Activated T-helper 1 cell treated with anti-CD3 and anti-CD28 coated beads, Interleukin-12 subunit alpha, Interleukin-12 subunit beta, Interleukin-2, Interleukin-4 antibody, amounts not matched to agents 30 ng/mL and 10 ng/mL and 1 ng/mL, durations not matched to agents 14 hours and 24 hours and 36 hours (primary cell): ENCODE data around the gene CLCN7. TPM values are rescaled to one million over a fixed set of nuclear protein-coding genes. Genes with fewer than 3 reads are reported as not detected.

Source experiments
- DNase-seq: peaks from one replicate; pipeline ENCODE4 v3.0.0; 2021; ENCODE audit warnings: low spot score
- H3K27ac Mint-ChIP-seq: one replicate; pipeline ENCODE4 v1.8.0; 2021; ENCODE audit warnings: mild to moderate bottlenecking, mixed read lengths
- H3K27me3 Mint-ChIP-seq: one replicate; pipeline ENCODE4 v1.8.0; 2022; ENCODE audit warnings: mild to moderate bottlenecking, moderate library complexity, mixed read lengths; ENCODE audit not compliant: insufficient read depth
- H3K36me3 Mint-ChIP-seq: one replicate; pipeline ENCODE4 v1.8.0; 2021; ENCODE audit warnings: low read depth, mixed read lengths
- H3K4me1 Mint-ChIP-seq: one replicate; pipeline ENCODE4 v1.8.0; 2021; ENCODE audit warnings: low read depth, mixed read lengths
- H3K4me3 Mint-ChIP-seq: one replicate; pipeline ENCODE4 v1.8.0; 2021; ENCODE audit warnings: mild to moderate bottlenecking, moderate library complexity, mixed read lengths
- H3K9me3 Mint-ChIP-seq: one replicate; pipeline ENCODE4 v1.8.0; 2021; ENCODE audit warnings: mixed read lengths
- intact Hi-C: fragments of 100-400 bp; cut with micrococcal nuclease; formaldehyde crosslinking; loops from one replicate; pipeline ENCODE4 v1.15.1; 2024
- total RNA-seq: library from RNA; stranded (reverse); gene quantifications from 2 replicates; pipeline ENCODE4 v1.2.3, GENCODE V29; 2022

Gene CLCN7
- total RNA-seq, 1 donor from 2014 or later: 68.7 TPM

- H3K27me3 Mint-ChIP-seq: no peaks in the 10 kb centered on the region
- no peaks in the 10 kb centered on the region for H3K9me3 Mint-ChIP-seq
- peak; percentile 58 for DNase-seq
- H3K4me3 Mint-ChIP-seq: peak overlapping the region; percentile 83
- peak overlapping the region; percentile 75 for H3K27ac Mint-ChIP-seq
- H3K4me1 Mint-ChIP-seq: no peaks in the 10 kb centered on the region
- intact Hi-C loops: loop anchor here (1.0 to 10.0 kb wide), 4 partner anchors 7 to 442 kb away; partner anchors contain the start of genes LMF1 and MAPK8IP3
- peaks cover 9% of the 10 kb centered on the region for H3K36me3 Mint-ChIP-seq
These were observed 60.9 kb downstream of the CLCN7 start for GRCh38 chr16:1413684-1414531.

DNA sequence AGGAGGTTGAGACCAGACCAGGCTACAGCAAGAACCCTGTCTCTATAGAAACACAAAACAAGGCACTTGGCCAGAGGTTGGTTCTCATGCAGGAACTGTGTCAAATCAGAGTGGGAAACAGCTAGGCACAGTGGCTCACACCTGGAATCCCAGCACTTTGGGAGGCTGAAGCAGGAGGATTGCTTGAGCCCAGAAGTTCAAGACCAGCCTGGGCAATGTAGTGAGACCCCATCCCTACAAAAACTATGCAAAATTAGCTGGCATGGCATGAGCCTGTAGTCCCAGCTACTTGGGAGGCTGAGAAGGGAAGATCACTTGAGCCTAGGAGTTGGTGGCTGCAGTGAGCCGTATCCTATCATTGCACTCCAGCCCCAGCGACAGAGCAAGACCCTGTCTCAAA lies 62.0 kb downstream of the CLCN7 start:
- no peaks in the 10 kb centered on the region for H3K9me3 Mint-ChIP-seq
- H3K27ac Mint-ChIP-seq: no peak overlapping the region
- H3K36me3 Mint-ChIP-seq: peaks cover 6% of the 10 kb centered on the region
- H3K4me1 Mint-ChIP-seq: no peaks in the 10 kb centered on the region
- intact Hi-C loops: loop anchor here (1.0 to 10.0 kb wide), 3 partner anchors 8 to 441 kb away; partner anchors contain the start of genes LMF1 and MAPK8IP3
- H3K4me3 Mint-ChIP-seq: peak overlapping the region; percentile 79
- no peaks in the 10 kb centered on the region for H3K27me3 Mint-ChIP-seq
- DNase-seq: no peak

DNA sequence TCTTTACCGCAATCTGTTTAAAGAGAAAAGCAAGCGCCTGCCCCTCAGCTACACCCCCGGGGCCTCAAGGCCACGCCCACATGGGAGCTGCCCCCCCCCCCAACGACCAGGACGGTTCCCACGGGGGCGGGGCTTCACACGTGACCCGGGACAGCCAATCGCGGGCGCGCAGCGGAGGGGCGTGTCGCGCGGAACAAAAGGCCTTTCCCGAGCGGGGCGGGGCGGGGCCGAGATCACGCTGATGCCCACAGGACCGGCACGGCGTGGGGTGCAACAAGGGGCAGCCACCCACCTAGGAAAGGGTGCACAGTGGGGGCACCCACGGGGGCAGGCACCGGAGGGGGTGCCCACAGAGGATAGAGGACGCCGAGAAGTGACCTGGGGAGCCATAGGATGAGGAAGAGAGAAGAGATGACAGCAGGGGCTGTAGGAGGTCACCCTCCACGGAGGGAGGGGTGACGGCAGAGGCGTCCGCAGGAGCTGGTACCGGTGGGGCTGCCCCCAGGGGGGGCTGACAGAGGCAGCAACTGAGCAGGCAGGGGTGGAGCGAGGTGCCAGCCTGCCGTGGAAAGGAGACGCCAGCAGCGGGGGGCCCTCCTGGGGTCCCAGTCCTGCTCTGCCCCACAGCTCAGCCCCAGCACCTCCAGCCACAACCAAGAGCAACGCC lies 66.5 kb downstream of the CLCN7 start:
- Mint-ChIP-seq H3K27me3 (no peaks in the 10 kb centered on the region), H3K4me3 (peak overlapping the region; percentile 75), H3K4me1 (peaks cover 5% of the 10 kb centered on the region), H3K9me3 (no peaks in the 10 kb centered on the region), H3K27ac (peak overlapping the region; percentile 18), H3K36me3 (peaks cover 8% of the 10 kb centered on the region)
- peak; percentile 92 for DNase-seq
- intact Hi-C loops: loop anchor here (2.0 kb wide), 3 partner anchors 30 to 66 kb away; partner anchors contain the start of gene CLCN7

DNA sequence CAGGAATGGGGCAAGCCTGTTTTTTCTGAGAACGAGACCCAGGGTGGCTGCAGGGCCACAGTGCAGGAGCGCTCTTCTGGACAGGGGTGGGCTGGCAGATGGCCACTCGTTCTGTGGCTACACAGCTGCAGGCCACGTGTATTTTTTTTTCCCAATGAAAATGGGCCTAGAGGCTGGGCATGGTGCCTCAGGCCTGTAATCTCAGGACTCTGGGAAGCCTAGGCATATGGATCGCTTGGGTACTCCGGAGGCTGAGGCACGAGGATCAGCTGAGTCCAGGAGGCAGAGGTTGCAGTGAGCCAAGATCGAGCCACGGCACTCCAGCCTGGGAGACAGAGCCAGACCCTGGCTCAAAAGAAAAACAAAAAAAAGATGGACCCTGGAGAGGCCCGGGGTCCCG lies 67.1 kb downstream of the CLCN7 start:
- Mint-ChIP-seq H3K27me3 (no peaks in the 10 kb centered on the region), H3K27ac (no peak overlapping the region), H3K4me3 (peak overlapping the region; percentile 64), H3K36me3 (peaks cover 9% of the 10 kb centered on the region), H3K4me1 (peaks cover 5% of the 10 kb centered on the region), H3K9me3 (no peaks in the 10 kb centered on the region)
- intact Hi-C loops: loop anchor here (2.0 kb wide), 3 partner anchors 29 to 67 kb away; partner anchors contain the start of gene CLCN7
- no peak for DNase-seq

DNA sequence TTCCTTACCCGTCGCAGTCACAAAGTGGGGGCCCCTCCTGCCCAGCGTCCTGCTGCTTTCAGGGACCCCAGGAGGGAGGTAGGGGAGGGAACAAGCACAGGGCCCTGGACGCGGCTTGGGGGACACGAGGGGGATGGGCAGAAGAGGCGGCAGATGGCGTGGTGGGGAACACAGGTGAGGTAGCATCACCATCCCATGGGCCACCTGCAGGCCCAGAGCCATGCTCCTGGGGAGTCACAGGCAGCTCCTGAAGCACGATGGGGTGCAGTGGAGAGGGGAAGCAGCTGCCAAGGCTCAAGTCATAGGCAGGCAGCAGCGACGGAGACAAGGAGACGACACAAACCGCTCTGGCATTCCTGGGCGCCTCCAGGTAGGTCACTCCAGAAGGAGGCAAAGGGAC lies 71.1 kb downstream of the CLCN7 start:
- H3K27me3 Mint-ChIP-seq: no peaks in the 10 kb centered on the region

DNA sequence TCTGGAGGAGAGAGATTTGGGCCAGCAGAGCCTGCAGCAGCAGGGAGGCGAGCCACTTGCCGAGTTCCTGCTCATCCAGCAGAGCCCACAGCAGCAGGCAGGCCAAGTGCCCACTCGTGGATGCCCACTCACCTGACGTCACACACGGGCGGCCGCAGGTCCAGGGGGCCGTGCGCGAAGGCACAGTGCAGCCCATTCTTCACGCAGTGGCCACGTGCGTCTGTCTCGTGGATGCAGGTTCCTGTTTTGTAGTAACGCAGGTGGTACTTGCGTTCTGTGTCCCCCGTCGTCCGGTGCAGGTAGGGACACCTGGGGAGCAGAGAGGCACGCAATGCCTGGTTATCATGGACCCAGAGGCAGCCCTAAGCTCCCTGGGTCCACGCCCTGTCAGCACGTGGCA lies 71.8 kb downstream of the CLCN7 start:
- Mint-ChIP-seq H3K36me3 (peaks cover 11% of the 10 kb centered on the region), H3K27ac (no peak overlapping the region), H3K4me3 (no peak overlapping the region), H3K9me3 (no peaks in the 10 kb centered on the region), H3K4me1 (peaks cover 5% of the 10 kb centered on the region), H3K27me3 (no peaks in the 10 kb centered on the region)
- intact Hi-C loops: no loop called here
- DNase-seq: no peak

More for the DNA sequence above, 71.1 kb downstream of the CLCN7 start:
- peaks cover 11% of the 10 kb centered on the region for H3K36me3 Mint-ChIP-seq
- H3K4me1 Mint-ChIP-seq: peaks cover 5% of the 10 kb centered on the region
- H3K4me3 Mint-ChIP-seq: no peak overlapping the region
- intact Hi-C loops: no loop called here
- no peak overlapping the region for H3K27ac Mint-ChIP-seq
- DNase-seq: no peak
- H3K9me3 Mint-ChIP-seq: no peaks in the 10 kb centered on the region

GRCh38 chr16:1401758-1402154 lies 73.1 kb downstream of the CLCN7 start:
- no peak for DNase-seq
- no peak overlapping the region for H3K27ac Mint-ChIP-seq
- H3K9me3 Mint-ChIP-seq: no peaks in the 10 kb centered on the region
- H3K27me3 Mint-ChIP-seq: no peaks in the 10 kb centered on the region
- no peak overlapping the region for H3K4me3 Mint-ChIP-seq
- intact Hi-C loops: no loop called here
- peaks cover under 1% of the 10 kb centered on the region for H3K4me1 Mint-ChIP-seq
- H3K36me3 Mint-ChIP-seq: peaks cover 11% of the 10 kb centered on the region

- no peaks in the 10 kb centered on the region for H3K27me3 Mint-ChIP-seq
- H3K27ac Mint-ChIP-seq: no peak overlapping the region
- peaks cover 11% of the 10 kb centered on the region for H3K36me3 Mint-ChIP-seq
- no peak for DNase-seq
- H3K4me3 Mint-ChIP-seq: no peak overlapping the region
- intact Hi-C loops: no loop called here
- H3K9me3 Mint-ChIP-seq: no peaks in the 10 kb centered on the region
- H3K4me1 Mint-ChIP-seq: no peaks in the 10 kb centered on the region
These were observed 73.6 kb downstream of the CLCN7 start for GRCh38 chr16:1401061-1401757.

- H3K36me3 Mint-ChIP-seq: peaks cover 11% of the 10 kb centered on the region
- H3K27ac Mint-ChIP-seq: no peak overlapping the region
- H3K4me3 Mint-ChIP-seq: no peak overlapping the region
- no peaks in the 10 kb centered on the region for H3K27me3 Mint-ChIP-seq
- intact Hi-C loops: no loop called here
- no peak for DNase-seq
- no peaks in the 10 kb centered on the region for H3K9me3 Mint-ChIP-seq
- no peaks in the 10 kb centered on the region for H3K4me1 Mint-ChIP-seq
These were observed 75.8 kb downstream of the CLCN7 start for GRCh38 chr16:1398826-1399581.

DNA sequence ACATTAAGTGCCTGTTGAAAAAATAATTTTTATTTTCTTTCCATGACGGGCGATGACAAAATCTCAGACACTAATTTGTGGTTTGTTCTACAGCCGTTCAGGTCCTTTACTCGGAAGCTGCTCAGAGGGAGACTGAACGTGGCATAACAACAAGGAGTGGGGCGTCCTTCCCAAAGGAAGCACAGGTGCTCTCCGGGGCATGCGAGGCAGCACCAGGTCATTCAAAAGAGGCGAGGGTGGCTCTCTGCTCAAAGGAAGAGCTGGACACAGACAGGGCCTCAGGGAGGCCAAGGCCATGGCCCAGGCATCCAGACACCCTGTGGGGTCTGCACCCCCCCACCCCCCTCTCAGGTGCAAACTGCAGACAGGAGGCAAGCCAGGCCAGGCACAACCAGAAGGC lies 76.5 kb downstream of the CLCN7 start:
- Mint-ChIP-seq H3K4me3 (no peak overlapping the region), H3K4me1 (no peaks in the 10 kb centered on the region), H3K36me3 (peaks cover 9% of the 10 kb centered on the region), H3K9me3 (no peaks in the 10 kb centered on the region), H3K27ac (no peak overlapping the region), H3K27me3 (no peaks in the 10 kb centered on the region)
- intact Hi-C loops: no loop called here
- DNase-seq: no peak

DNA sequence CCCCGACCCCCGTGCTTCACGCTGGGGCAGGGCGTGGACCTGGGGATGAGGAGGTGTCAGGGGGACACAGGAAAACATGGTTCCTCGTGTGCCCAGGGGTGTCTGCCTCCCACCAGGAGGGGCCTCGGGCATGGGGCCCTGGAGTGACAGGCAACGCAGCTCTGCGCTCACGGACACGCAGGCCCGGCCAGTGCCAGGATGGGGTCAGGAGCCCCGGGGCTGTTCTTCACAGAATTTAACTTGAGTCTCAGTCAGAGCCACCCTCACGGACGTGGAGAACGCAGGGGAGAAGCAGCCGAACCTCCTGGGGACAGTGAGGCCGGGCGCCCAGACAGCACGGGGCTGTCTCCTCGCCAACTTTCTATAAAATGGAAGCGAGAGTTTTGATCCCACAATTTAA lies 77.0 kb downstream of the CLCN7 start:
- Mint-ChIP-seq H3K4me1 (no peaks in the 10 kb centered on the region), H3K27me3 (no peaks in the 10 kb centered on the region)
- intact Hi-C loops: no loop called here

DNA sequence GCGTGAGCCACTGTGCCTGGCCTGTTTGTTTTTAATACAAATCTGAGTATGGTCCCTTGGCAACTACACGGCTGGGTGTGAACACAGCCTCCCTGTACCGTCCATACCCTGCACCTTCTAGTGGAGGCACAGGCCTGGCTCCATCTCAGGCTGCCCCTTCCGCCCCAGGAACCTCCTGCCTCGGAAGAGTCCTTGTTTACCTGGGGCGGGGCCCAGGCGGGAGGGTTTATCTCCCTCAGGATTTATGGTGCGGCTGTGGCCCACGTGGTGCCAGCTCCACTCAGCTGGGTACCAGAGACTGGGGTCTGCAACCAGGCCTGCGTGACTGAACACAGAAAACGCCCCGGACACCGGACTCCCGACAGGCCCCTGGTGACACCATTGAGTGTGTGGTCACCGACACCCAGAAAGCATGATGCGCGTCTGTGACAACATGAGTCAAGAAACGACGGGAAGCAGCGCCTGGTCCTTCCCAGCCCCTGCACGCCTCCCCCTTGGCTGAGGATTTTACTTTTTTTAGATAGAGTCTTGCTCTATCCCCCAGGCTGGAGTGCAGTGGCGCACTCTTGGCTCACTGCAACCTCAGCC lies 79.3 kb downstream of the CLCN7 start:
- intact Hi-C loops: no loop called here
- Mint-ChIP-seq H3K4me3 (no peak overlapping the region), H3K36me3 (peaks cover 1% of the 10 kb centered on the region), H3K4me1 (no peaks in the 10 kb centered on the region), H3K9me3 (no peaks in the 10 kb centered on the region), H3K27me3 (no peaks in the 10 kb centered on the region), H3K27ac (no peak overlapping the region)
- DNase-seq: no peak

More for the DNA sequence above, 77.0 kb downstream of the CLCN7 start:
- H3K27ac Mint-ChIP-seq: no peak overlapping the region
- no peak for DNase-seq
- no peak overlapping the region for H3K4me3 Mint-ChIP-seq
- no peaks in the 10 kb centered on the region for H3K9me3 Mint-ChIP-seq
- H3K36me3 Mint-ChIP-seq: peaks cover 10% of the 10 kb centered on the region
